ENCODE results near the gene KCNH2. TPM values are rescaled to one million over a fixed set of nuclear protein-coding genes. Genes with fewer than 3 reads are reported as not detected.

The KCNH2 gene
- total and polyA plus RNA-seq, 2 of the 8 experiments (the other 6 are each of a cell fraction or from before 2014, with no cell fraction given) = 8.0 to 15.0 TPM

- ChIA-PET CTCF (ENCODE audit: partially characterized antibody) (interaction anchor here (0.5 to 11.5 kb wide), 29 partner anchors 9 to 1406 kb away, joined by 3 to 142 read pairs (median 8); partner anchors contain the start of genes ABCB8, ATG9B, CDK5 and NOS3), POLR2A (ENCODE audit: partially characterized antibody) (interaction anchor here (1.0 to 1.1 kb wide), 2 partner anchors 19 to 20 kb away, joined by 3 read pairs; partner anchors contain the start of gene ABCB8)
- WGBS, 2 experiments (ENCODE audit: extremely low coverage in 1 of 2, insufficient coverage in 1 of 2, insufficient read length in 1 of 2, insufficient replicate concordance in 2 of 2, low coverage in 1 of 2, low lambda C conversion rate in 2 of 2, missing lambda C conversion rate in 1 of 2) = 85% methylated on average over 11 of the region's 11 CpGs; no CpG with 5 or more reads in 1 of the 2 experiments
- Histone ChIP-seq H4K91ac (replicated peaks; ENCODE audit: insufficient read length, low read length) (peak overlapping the region; percentile 86), H3K27me3 (replicated peaks in 1 of 4; ENCODE audit: control insufficient read depth in 3 of 4, extremely low read depth in 1 of 4, insufficient read depth in 3 of 4, low read length in 3 of 4) (peaks cover 0 to 3% (median 0%) of the 10 kb centered on the region in 4 experiments; a peak in 2 of 7 replicates), H2AFZ (ENCODE audit: low read length) (peak overlapping the region; percentile 47; the same call in 1 of the 2 replicates), H2BK120ac (replicated peaks; ENCODE audit: low read depth, low read length) (peak overlapping the region; percentile 12), H3K79me1 (ENCODE audit: low read depth, low read length) (no peaks in the 10 kb centered on the region), H3K9ac (replicated peaks in 1 of 4; ENCODE audit: extremely low read depth in 1 of 4, low read depth in 3 of 4, low read length in 3 of 4) (no peak overlapping the region), H3K4me1 (replicated peaks in 1 of 4; ENCODE audit: control insufficient read depth in 3 of 4, insufficient read depth in 4 of 4, low read length in 3 of 4) (peaks cover 0 to 26% (median 21%) of the 10 kb centered on the region in 4 experiments; a peak in 6 of 7 replicates), H2AK5ac (ENCODE audit: low read depth, low read length) (0 out of 2 replicates have a peak overlapping the region, but pooled peaks have one; percentile 10), H3K14ac (ENCODE audit: insufficient read length) (no peak overlapping the region), H4K20me1 (replicated peaks in 1 of 2; ENCODE audit: control insufficient read depth in 1 of 2, insufficient read depth in 2 of 2, low read length in 2 of 2) (no peaks in the 10 kb centered on the region), H2BK5ac (ENCODE audit: low read depth, low read length) (no peak overlapping the region), H3K79me2 (ENCODE audit: control insufficient read depth in 1 of 2, insufficient read depth in 2 of 2, low read length in 2 of 2) (no peaks in the 10 kb centered on the region), H3K9me3 (ENCODE audit: insufficient read depth in 2 of 2, low read depth in 1 of 2, low read length in 1 of 2) (no peaks in the 10 kb centered on the region), H2BK15ac (ENCODE audit: low read length) (peak overlapping the region; percentile 92), H3K23ac (ENCODE audit: insufficient read length) (no peak overlapping the region), H3K27ac (ENCODE audit: low read depth, low read length) (no peak overlapping the region), H4K8ac (ENCODE audit: extremely low read depth, insufficient read depth, low read length) (peak overlapping the region; percentile 39; the same call in 1 of the 2 replicates), H3K4ac (replicated peaks; ENCODE audit: insufficient read length, low read depth, low read length) (no peak overlapping the region), H3K56ac (replicated peaks; ENCODE audit: insufficient read length, low read depth, low read length) (no peak overlapping the region), H3K4me2 (ENCODE audit: insufficient read depth in 1 of 2, low read depth in 2 of 2, low read length in 2 of 2) (peak overlapping the region; percentile 1 to 40; a peak in 2 of 4 replicates), H2BK20ac (ENCODE audit: low read length) (no peak overlapping the region), H3K18ac (ENCODE audit: extremely low read depth, low read length) (no peak overlapping the region), H3K36me3 (ENCODE audit: control insufficient read depth in 2 of 4, insufficient read depth in 4 of 4, low read length in 3 of 4) (no peaks in the 10 kb centered on the region), H3K23me2 (ENCODE audit: low read depth, low read length) (no peaks in the 10 kb centered on the region; the same call in 1 of the 2 replicates), H2BK12ac (ENCODE audit: low read depth, low read length) (peak overlapping the region; percentile 39; the same call in 1 of the 2 replicates), H3K4me3 (ENCODE audit: extremely low read depth in 1 of 4, insufficient read depth in 2 of 4, low read depth in 3 of 4, low read length in 4 of 4) (peak overlapping the region in 1 of 4 experiments; percentile 23; a peak in 1 of 8 replicates), H4K5ac (ENCODE audit: insufficient read length, low read depth, low read length) (no peak overlapping the region)
- DNase-seq (ENCODE audit: low read depth in 1 of 2, low spot score in 2 of 2) = no peak
- no peak for FAIRE-seq
- TF ChIP-seq RAD21 (IDR thresholded peaks at IDR 0.05 in 1 of 2, conservative IDR thresholded peaks at IDR 0.05 in 1 of 2; ENCODE audit: low read depth in 2 of 2, low read length in 2 of 2) = no peak
Measured at GRCh38 chr7:151008143-151008510, 30.0 kb upstream of the KCNH2 start.

Measured in H1 (cell line).